Neural crest cell (in vitro differentiated cells): ENCODE results near the gene AKAP6. TPM values are rescaled to one million over a fixed set of nuclear protein-coding genes. Genes with fewer than 3 reads are reported as not detected.

ENCODE experiments used
- DNase-seq: peaks from one replicate; pipeline ENCODE4 v3.0.0; 2021; ENCODE audit warnings: low read depth, mixed read lengths, low spot score
- H3K27ac Mint-ChIP-seq: one replicate; pipeline ENCODE4 v1.8.0; 2021; ENCODE audit warnings: mild to moderate bottlenecking, mixed read lengths; ENCODE audit not compliant: unreplicated experiment
- H3K27me3 Mint-ChIP-seq: 2 replicates; pipeline ENCODE4 v1.8.0; 2021; ENCODE audit warnings: low read depth, mild to moderate bottlenecking, mixed read lengths
- H3K36me3 Mint-ChIP-seq: 2 replicates; pipeline ENCODE4 v1.8.0; 2021; ENCODE audit warnings: low read depth, mild to moderate bottlenecking, mixed read lengths
- H3K4me1 Mint-ChIP-seq: 2 replicates; pipeline ENCODE4 v1.8.0; 2021; ENCODE audit warnings: mixed read lengths
- H3K4me3 Mint-ChIP-seq: one replicate; pipeline ENCODE4 v1.8.0; 2021; ENCODE audit warnings: mild to moderate bottlenecking, mixed read lengths
- H3K9me3 Mint-ChIP-seq: 2 replicates; pipeline ENCODE4 v1.8.0; 2021; ENCODE audit warnings: mixed read lengths
- total RNA-seq: library from RNA; stranded (reverse); gene quantifications from 2 replicates; pipeline ENCODE4 v1.2.1, GENCODE V29; 2021
- TF ChIP-seq, protein P1 (sequence below): fragments of 200-600 bp; sonication (generic); conservative IDR thresholded peaks from 2 replicates; pipeline ENCODE4 v1.5.0; 2021; ENCODE audit warnings: antibody characterized with exemption, mild to moderate bottlenecking

AKAP6 gene
- total RNA-seq, 1 donor from 2014 or later, result 9.4 TPM

DNA sequence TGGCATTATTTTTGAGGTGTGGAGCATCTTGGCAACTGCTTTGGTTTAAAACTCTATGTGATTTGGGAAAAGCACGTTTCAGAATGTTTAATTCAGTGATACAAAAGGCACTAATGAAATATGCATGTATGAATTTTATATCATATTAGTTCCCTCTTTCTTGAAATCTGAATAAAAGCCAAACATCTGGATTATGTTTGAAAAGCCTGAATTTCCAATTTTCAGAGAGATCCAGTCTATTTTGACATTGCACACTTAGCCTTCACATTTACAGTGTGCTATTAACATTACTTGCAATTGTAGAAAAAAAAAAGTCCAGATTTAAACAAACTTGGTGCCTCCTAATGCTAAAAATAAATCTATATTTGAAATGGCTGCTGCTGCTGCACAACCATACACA, 390.5 kb downstream of the AKAP6 start:
- Mint-ChIP-seq H3K36me3 (no peaks in the 10 kb centered on the region), H3K27me3 (no peaks in the 10 kb centered on the region), H3K9me3 (no peaks in the 10 kb centered on the region), H3K4me1 (peaks cover 25% of the 10 kb centered on the region), H3K27ac (no peak overlapping the region), H3K4me3 (no peak overlapping the region)
- DNase-seq, result no peak
- TF ChIP-seq, protein P1, sequence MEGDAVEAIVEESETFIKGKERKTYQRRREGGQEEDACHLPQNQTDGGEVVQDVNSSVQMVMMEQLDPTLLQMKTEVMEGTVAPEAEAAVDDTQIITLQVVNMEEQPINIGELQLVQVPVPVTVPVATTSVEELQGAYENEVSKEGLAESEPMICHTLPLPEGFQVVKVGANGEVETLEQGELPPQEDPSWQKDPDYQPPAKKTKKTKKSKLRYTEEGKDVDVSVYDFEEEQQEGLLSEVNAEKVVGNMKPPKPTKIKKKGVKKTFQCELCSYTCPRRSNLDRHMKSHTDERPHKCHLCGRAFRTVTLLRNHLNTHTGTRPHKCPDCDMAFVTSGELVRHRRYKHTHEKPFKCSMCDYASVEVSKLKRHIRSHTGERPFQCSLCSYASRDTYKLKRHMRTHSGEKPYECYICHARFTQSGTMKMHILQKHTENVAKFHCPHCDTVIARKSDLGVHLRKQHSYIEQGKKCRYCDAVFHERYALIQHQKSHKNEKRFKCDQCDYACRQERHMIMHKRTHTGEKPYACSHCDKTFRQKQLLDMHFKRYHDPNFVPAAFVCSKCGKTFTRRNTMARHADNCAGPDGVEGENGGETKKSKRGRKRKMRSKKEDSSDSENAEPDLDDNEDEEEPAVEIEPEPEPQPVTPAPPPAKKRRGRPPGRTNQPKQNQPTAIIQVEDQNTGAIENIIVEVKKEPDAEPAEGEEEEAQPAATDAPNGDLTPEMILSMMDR, result no peak

DNA sequence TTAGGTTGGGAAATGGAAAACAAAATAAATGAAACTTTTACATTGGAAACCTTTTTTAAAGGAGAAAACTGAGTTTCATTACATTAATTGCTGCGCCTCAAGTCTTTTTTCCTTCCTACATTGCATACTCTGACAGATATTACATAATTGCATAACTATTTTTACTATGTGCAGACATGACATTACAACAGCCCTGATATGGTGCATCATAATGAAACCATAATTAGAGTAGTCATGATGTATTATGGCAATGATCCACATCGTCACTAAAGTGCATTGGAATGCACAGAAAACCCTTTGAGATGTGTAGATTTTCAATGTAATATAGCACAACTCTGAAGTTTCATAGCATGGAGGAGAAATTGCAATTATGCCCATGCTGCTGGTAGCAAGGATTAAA, 391.8 kb downstream of the AKAP6 start:
- Mint-ChIP-seq H3K27ac (no peak overlapping the region), H3K4me1 (peaks cover 37% of the 10 kb centered on the region), H3K27me3 (no peaks in the 10 kb centered on the region), H3K9me3 (no peaks in the 10 kb centered on the region), H3K36me3 (no peaks in the 10 kb centered on the region), H3K4me3 (no peak overlapping the region)
- TF ChIP-seq, protein P1, result no peak
- DNase-seq, result no peak

DNA sequence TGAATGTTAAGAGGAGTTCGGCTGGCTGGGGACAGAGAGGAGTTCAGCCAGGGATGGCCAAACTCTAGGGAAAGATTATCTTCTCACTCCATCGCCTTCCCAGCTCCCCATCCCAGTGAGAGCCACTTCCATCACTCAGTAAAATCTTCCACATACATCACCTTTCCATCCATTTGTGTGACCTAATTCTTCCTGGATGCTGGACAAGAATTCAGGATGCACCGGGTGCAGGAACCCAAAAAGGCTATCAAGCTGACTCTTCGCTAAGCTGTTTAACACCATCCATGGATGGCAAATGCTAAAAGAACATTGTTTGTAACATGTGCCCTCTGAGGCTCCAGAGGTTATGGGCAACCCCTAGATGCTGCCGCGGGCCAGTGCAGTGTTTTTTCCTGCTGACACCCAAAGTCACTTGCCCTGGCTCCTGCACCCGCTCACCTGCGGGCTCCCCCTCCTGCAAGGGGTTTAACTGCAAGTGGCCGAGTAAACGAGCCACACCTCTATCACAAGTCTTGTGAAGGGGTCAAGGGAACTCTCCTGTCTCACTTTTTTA, 393.6 kb downstream of the AKAP6 start:
- TF ChIP-seq, protein P1, result no peak
- DNase-seq, result no peak
- Mint-ChIP-seq H3K36me3 (no peaks in the 10 kb centered on the region), H3K27ac (no peak overlapping the region), H3K27me3 (no peaks in the 10 kb centered on the region), H3K9me3 (no peaks in the 10 kb centered on the region), H3K4me1 (peaks cover 50% of the 10 kb centered on the region), H3K4me3 (no peak overlapping the region)

DNA sequence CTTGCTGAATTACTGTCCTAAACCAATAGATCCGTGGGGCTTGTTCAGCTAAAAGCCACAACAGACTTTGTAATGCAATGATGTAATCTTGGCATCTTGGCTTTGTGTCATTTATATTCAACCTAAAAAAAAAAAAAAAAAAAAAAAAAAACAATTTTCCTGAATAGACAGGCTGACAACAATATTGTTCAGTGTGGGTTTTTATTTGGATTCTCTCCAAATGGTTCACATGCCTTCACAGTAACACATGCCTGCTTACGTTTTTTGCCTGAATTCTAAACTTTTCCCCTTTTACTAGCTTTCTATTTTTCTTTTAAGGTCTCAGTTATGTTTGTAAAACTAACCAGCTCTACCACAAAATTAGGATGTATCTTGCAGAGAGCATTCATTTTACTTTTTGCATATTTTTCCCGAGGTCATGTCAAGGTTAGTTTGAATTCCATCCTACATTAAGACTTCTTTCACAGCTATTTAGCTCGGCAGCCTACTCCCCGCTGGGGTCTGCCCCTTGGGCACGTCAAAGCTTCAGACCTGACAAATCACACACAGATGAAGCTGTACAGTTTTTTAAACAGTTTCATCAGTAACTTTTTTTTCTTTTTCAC, 395.9 kb downstream of the AKAP6 start:
- peaks cover 2% of the 10 kb centered on the region for H3K9me3 Mint-ChIP-seq
- TF ChIP-seq, protein P1, result no peak
- no peaks in the 10 kb centered on the region for H3K36me3 Mint-ChIP-seq
- no peak for DNase-seq
- H3K27me3 Mint-ChIP-seq, result peaks cover 2% of the 10 kb centered on the region
- peak overlapping the region; percentile 83 for H3K4me3 Mint-ChIP-seq
- H3K4me1 Mint-ChIP-seq, result peaks cover 68% of the 10 kb centered on the region
- H3K27ac Mint-ChIP-seq, result peak overlapping the region; percentile 74

DNA sequence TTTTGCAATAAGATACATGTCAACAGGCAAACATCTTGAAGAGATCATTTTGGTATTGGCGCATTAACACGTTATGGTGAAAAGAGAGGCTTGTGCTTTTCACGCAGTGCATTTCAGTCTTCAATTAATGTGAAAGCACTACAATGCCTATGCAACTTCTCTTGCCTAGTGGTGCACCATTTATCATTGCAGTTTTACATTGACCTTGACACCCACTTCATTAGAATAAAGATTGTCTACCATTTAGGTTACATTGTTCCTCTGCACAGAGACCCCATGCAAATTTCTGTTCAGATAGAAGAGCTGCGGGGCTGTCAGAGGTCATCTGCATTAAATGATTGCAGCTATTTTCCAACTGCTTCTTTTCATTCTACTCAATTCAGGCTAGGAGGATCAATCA, 397.4 kb downstream of the AKAP6 start:
- H3K27me3 Mint-ChIP-seq, result peaks cover 2% of the 10 kb centered on the region
- no peak for DNase-seq
- TF ChIP-seq, protein P1, result no peak
- H3K9me3 Mint-ChIP-seq, result peaks cover 2% of the 10 kb centered on the region
- peaks cover 82% of the 10 kb centered on the region for H3K4me1 Mint-ChIP-seq
- H3K27ac Mint-ChIP-seq, result no peak overlapping the region
- peak overlapping the region; percentile 28 for H3K4me3 Mint-ChIP-seq
- no peaks in the 10 kb centered on the region for H3K36me3 Mint-ChIP-seq
